Mesothelial cell of epicardium (in vitro differentiated cells): Measurements from ENCODE around the gene ARHGDIA. TPM values are rescaled to one million over a fixed set of nuclear protein-coding genes. Genes with fewer than 3 reads are reported as not detected.

ENCODE experiments used
- DNase-seq, 2 experiments: peaks; one replicate each; pipeline ENCODE4 v3.0.0; 2021; ENCODE audit warnings: low spot score in 2 of 2; ENCODE audit not compliant: unreplicated experiment in 2 of 2
- H3K27ac Mint-ChIP-seq: 2 replicates; pipeline ENCODE4 v1.8.0; 2021; ENCODE audit warnings: mixed read lengths
- H3K27me3 Mint-ChIP-seq: 2 replicates; pipeline ENCODE4 v1.8.0; 2021; ENCODE audit warnings: low read depth, mixed read lengths
- H3K36me3 Mint-ChIP-seq: 2 replicates; pipeline ENCODE4 v1.8.0; 2021; ENCODE audit warnings: mixed read lengths
- H3K4me1 Mint-ChIP-seq: 2 replicates; pipeline ENCODE4 v1.8.0; 2021; ENCODE audit warnings: mixed read lengths
- H3K4me3 Mint-ChIP-seq: 2 replicates; pipeline ENCODE4 v1.8.0; 2021; ENCODE audit warnings: mild to moderate bottlenecking, moderate library complexity, mixed read lengths
- H3K9me3 Mint-ChIP-seq: 2 replicates; pipeline ENCODE4 v1.8.0; 2021; ENCODE audit warnings: mixed read lengths
- CTCF ChIP-seq: fragments of 200-600 bp; sonication (generic); IDR thresholded peaks from one replicate; pipeline ENCODE4 v1.5.0; 2021; ENCODE audit warnings: antibody characterized with exemption; ENCODE audit not compliant: unreplicated experiment
- total RNA-seq: library from RNA; stranded (reverse); gene quantifications from 3 replicates; pipeline ENCODE4 v1.2.1, GENCODE V29; 2021

ARHGDIA gene
- total RNA-seq, 1 donor from 2014 or later: 258 TPM

GRCh38 chr17:81885869-81886548 lies 14.9 kb upstream of the ARHGDIA start:
- peaks cover 7% of the 10 kb centered on the region for H3K4me1 Mint-ChIP-seq
- no peaks in the 10 kb centered on the region for H3K9me3 Mint-ChIP-seq
- H3K27me3 Mint-ChIP-seq: no peaks in the 10 kb centered on the region
- no peak for DNase-seq
- H3K4me3 Mint-ChIP-seq: no peak overlapping the region
- H3K36me3 Mint-ChIP-seq: peaks cover 39% of the 10 kb centered on the region
- H3K27ac Mint-ChIP-seq: no peak overlapping the region
- TF ChIP-seq CTCF: no peak

GRCh38 chr17:81885454-81885853 lies 14.3 kb upstream of the ARHGDIA start:
- Mint-ChIP-seq H3K9me3 (no peaks in the 10 kb centered on the region), H3K27ac (no peak overlapping the region), H3K36me3 (peaks cover 40% of the 10 kb centered on the region)

GRCh38 chr17:81884968-81885367 lies 13.8 kb upstream of the ARHGDIA start:
- TF ChIP-seq CTCF: no peak
- Mint-ChIP-seq H3K4me3 (no peak overlapping the region), H3K36me3 (peaks cover 42% of the 10 kb centered on the region), H3K27me3 (no peaks in the 10 kb centered on the region), H3K9me3 (no peaks in the 10 kb centered on the region), H3K27ac (peak overlapping the region; percentile 25), H3K4me1 (peaks cover 1% of the 10 kb centered on the region)
- DNase-seq: no peak

More at GRCh38 chr17:81885454-81885853, 14.3 kb upstream of the ARHGDIA start:
- Mint-ChIP-seq H3K4me1 (peaks cover 6% of the 10 kb centered on the region), H3K4me3 (no peak overlapping the region), H3K27me3 (no peaks in the 10 kb centered on the region)
- no peak for DNase-seq
- TF ChIP-seq CTCF: no peak

GRCh38 chr17:81884520-81884919 lies 13.4 kb upstream of the ARHGDIA start:
- Mint-ChIP-seq H3K9me3 (no peaks in the 10 kb centered on the region), H3K4me3 (no peak overlapping the region), H3K27ac (peak overlapping the region; percentile 25), H3K4me1 (no peaks in the 10 kb centered on the region), H3K27me3 (no peaks in the 10 kb centered on the region), H3K36me3 (peaks cover 45% of the 10 kb centered on the region)
- no peak for TF ChIP-seq CTCF
- DNase-seq: no peak

- no peak for DNase-seq
- no peaks in the 10 kb centered on the region for H3K4me1 Mint-ChIP-seq
- H3K4me3 Mint-ChIP-seq: no peak overlapping the region
- no peak overlapping the region for H3K27ac Mint-ChIP-seq
- H3K9me3 Mint-ChIP-seq: no peaks in the 10 kb centered on the region
- H3K36me3 Mint-ChIP-seq: peaks cover 32% of the 10 kb centered on the region
- no peak for TF ChIP-seq CTCF
- no peaks in the 10 kb centered on the region for H3K27me3 Mint-ChIP-seq
Measured at GRCh38 chr17:81879121-81879520, 8.0 kb upstream of the ARHGDIA start.

- TF ChIP-seq CTCF: no peak
- H3K36me3 Mint-ChIP-seq: peaks cover 30% of the 10 kb centered on the region
- H3K27ac Mint-ChIP-seq: no peak overlapping the region
- H3K9me3 Mint-ChIP-seq: no peaks in the 10 kb centered on the region
- no peaks in the 10 kb centered on the region for H3K4me1 Mint-ChIP-seq
- no peaks in the 10 kb centered on the region for H3K27me3 Mint-ChIP-seq
- no peak overlapping the region for H3K4me3 Mint-ChIP-seq
- DNase-seq: no peak
Measured at GRCh38 chr17:81878294-81878693, 7.2 kb upstream of the ARHGDIA start.
